Breast epithelium (tissue), 3 donors: ENCODE data around the gene CEP68.

Source experiments
- POLR2AphosphoS5 ChIP-seq, 3 donors: sonication (generic); formaldehyde crosslinking; IDR thresholded peaks; one replicate each; pipeline ENCODE4 v1.6.1; 2017; ENCODE audit warnings: antibody characterized with exemption in 3 of 3
- TF ChIP-seq, protein P1 (sequence below), 3 donors: fragments of 450-650 bp; IDR thresholded peaks; one replicate each; pipeline ENCODE4 v1.5.1; 2016 to 2017; ENCODE audit warnings: antibody characterized with exemption in 3 of 3, mild to moderate bottlenecking in 3 of 3, moderate library complexity in 3 of 3

DNA sequence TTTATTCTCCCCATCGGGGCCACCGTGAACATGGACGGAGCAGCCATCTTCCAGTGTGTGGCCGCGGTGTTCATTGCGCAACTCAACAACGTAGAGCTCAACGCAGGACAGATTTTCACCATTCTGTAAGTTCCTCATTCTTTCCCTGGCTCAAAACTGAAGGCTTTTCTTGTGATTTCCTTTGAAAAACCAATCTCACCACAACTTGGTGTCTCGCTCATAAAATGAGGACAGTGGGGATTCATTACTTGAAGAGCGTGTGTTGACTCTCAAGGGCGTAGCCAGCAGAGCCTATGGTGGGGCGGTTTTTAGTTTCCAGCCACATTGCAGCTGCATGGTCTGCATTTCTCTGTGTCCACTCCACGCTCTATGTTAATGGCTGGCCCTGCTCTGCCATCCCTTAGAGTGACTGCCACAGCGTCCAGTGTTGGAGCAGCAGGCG is 38.1 kb upstream of the CEP68 start:
- TF ChIP-seq, protein P1, sequence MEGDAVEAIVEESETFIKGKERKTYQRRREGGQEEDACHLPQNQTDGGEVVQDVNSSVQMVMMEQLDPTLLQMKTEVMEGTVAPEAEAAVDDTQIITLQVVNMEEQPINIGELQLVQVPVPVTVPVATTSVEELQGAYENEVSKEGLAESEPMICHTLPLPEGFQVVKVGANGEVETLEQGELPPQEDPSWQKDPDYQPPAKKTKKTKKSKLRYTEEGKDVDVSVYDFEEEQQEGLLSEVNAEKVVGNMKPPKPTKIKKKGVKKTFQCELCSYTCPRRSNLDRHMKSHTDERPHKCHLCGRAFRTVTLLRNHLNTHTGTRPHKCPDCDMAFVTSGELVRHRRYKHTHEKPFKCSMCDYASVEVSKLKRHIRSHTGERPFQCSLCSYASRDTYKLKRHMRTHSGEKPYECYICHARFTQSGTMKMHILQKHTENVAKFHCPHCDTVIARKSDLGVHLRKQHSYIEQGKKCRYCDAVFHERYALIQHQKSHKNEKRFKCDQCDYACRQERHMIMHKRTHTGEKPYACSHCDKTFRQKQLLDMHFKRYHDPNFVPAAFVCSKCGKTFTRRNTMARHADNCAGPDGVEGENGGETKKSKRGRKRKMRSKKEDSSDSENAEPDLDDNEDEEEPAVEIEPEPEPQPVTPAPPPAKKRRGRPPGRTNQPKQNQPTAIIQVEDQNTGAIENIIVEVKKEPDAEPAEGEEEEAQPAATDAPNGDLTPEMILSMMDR (IDR thresholded peaks at IDR 0.05), result no peak
- no peak for TF ChIP-seq POLR2AphosphoS5 (IDR thresholded peaks at IDR 0.05)
